Gastrocnemius medialis (tissue), 4 donors: Measurements from ENCODE around the gene BAHCC1. TPM values are rescaled to one million over a fixed set of nuclear protein-coding genes. Genes with fewer than 3 reads are reported as not detected.

Experiments
- ATAC-seq, 2 donors: fragments of 150-250 bp; one replicate each; pipeline ENCODE4 v1.9.1; 2016
- DNase-seq, 2 donors: peaks; one replicate each; pipeline ENCODE4 v3.0.0-alpha.2; 2019
- H3K27ac ChIP-seq, 4 donors: fragments of 200-600 bp; sonication (generic); 1 replicate in 1 of 4; 2 replicates in 3 of 4; pipeline ENCODE4 v1.5.1; 2016 to 2018; ENCODE audit warnings: mild to moderate bottlenecking in 2 of 4, moderate library complexity in 1 of 4
- H3K27me3 ChIP-seq, 3 donors: fragments of 200-600 bp; sonication (generic) in 2 of 3; 1 replicate in 1 of 3; 2 replicates in 2 of 3; pipeline versions ENCODE4 v1.5.1 to v1.6.0; 2016 to 2019; ENCODE audit warnings: mild to moderate bottlenecking in 1 of 3, moderate library complexity in 1 of 3
- H3K36me3 ChIP-seq, 2 donors: fragments of 200-600 bp; sonication (generic) in 1 of 2; one replicate each; pipeline ENCODE4 v1.5.1; 2017 to 2018
- H3K4me1 ChIP-seq, 2 donors: fragments of 200-600 bp; sonication (generic) in 1 of 2; one replicate each; pipeline ENCODE4 v1.5.1; 2016 to 2017; ENCODE audit warnings: mild to moderate bottlenecking in 2 of 2
- H3K4me3 ChIP-seq, 4 donors: fragments of 200-600 bp; sonication (generic) in 3 of 4; 1 replicate in 1 of 4; 2 replicates in 3 of 4; pipeline ENCODE4 v1.5.1; 2016 to 2019; ENCODE audit warnings: mild to moderate bottlenecking in 2 of 4
- H3K9me3 ChIP-seq, 3 donors: fragments of 200-600 bp; sonication (generic) in 2 of 3; 1 replicate in 1 of 3; 2 replicates in 2 of 3; pipeline ENCODE4 v1.5.1; 2016 to 2019
- POLR2A ChIP-seq, 2 donors: fragments of 450-650 bp; IDR thresholded peaks; one replicate each; pipeline ENCODE4 v1.6.1; 2017; ENCODE audit warnings: antibody characterized with exemption in 2 of 2, mild to moderate bottlenecking in 2 of 2, moderate library complexity in 2 of 2
- in situ Hi-C, 4 donors: fragments of 200-750 bp; cut with MboI; loops; one replicate each; pipeline versions ENCODE4 v1.15.0 to v1.8.0; 2017; ENCODE audit warnings: low sequenced_read_pairs in 4 of 4
- intact Hi-C: fragments of 100-400 bp; cut with DNase I; formaldehyde crosslinking; loops from one replicate; pipeline ENCODE4 v1.15.1; 2023; ENCODE audit warnings: low total_unique reads
- total RNA-seq, 4 donors: library from RNA; depleted of rRNA; stranded (reverse); fragments of >200 nt; gene quantifications; one replicate each; pipeline versions ENCODE4 v1.1.0 to v1.2.3, GENCODE V29; 2016
- TF ChIP-seq, protein P1 (sequence below), 5 experiments: fragments of 450-650 bp in 3 of 5; fragments of 200-600 bp in 2 of 5; sonication (generic) in 2 of 5; IDR thresholded peaks in 4 of 5; conservative IDR thresholded peaks in 1 of 5; 1 replicate in 4 of 5; 2 replicates in 1 of 5; pipeline ENCODE4 v1.5.1; 2016 to 2019; ENCODE audit warnings: antibody characterized with exemption in 5 of 5, mild to moderate bottlenecking in 3 of 5, moderate library complexity in 3 of 5

The BAHCC1 gene
- total RNA-seq, 4 donors from 2014 or later, result 2.5 to 8.4 (median 5.8) TPM

DNA sequence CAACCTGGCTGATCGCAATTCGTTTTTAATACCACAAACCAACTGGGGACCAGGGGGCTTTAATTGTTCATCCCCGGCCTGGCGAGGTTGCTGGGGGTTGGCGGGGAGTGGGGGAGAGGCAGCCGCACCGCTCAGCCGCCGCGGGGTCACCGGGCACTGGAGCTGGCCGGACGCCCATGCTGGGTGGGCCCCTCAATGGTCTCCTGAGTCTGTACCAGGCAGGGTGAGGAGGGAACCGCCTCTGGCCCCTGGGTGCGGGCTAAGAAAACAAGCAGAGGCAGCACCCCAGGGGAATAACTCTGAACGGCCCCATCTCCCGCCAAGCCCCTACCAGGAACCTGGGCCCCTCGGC, 73.5 kb downstream of the BAHCC1 start:
- Histone ChIP-seq H3K27me3 (no peaks in the 10 kb centered on the region), H3K4me3 (no peak overlapping the region), H3K4me1 (peaks cover 0 to 15% of the 10 kb centered on the region in 2 donors), H3K36me3 (no peaks in the 10 kb centered on the region), H3K27ac (no peak overlapping the region), H3K9me3 (no peaks in the 10 kb centered on the region)
- ATAC-seq (no peak), DNase-seq (no peak)
- in situ Hi-C loops, result no loop called here
- TF ChIP-seq POLR2A (IDR thresholded peaks at IDR 0.05), result no peak
- TF ChIP-seq, protein P1, sequence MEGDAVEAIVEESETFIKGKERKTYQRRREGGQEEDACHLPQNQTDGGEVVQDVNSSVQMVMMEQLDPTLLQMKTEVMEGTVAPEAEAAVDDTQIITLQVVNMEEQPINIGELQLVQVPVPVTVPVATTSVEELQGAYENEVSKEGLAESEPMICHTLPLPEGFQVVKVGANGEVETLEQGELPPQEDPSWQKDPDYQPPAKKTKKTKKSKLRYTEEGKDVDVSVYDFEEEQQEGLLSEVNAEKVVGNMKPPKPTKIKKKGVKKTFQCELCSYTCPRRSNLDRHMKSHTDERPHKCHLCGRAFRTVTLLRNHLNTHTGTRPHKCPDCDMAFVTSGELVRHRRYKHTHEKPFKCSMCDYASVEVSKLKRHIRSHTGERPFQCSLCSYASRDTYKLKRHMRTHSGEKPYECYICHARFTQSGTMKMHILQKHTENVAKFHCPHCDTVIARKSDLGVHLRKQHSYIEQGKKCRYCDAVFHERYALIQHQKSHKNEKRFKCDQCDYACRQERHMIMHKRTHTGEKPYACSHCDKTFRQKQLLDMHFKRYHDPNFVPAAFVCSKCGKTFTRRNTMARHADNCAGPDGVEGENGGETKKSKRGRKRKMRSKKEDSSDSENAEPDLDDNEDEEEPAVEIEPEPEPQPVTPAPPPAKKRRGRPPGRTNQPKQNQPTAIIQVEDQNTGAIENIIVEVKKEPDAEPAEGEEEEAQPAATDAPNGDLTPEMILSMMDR (IDR thresholded peaks at IDR 0.05 in 4 of 5, conservative IDR thresholded peaks at IDR 0.05 in 1 of 5), result no peak
- intact Hi-C loops, result no loop called here

DNA sequence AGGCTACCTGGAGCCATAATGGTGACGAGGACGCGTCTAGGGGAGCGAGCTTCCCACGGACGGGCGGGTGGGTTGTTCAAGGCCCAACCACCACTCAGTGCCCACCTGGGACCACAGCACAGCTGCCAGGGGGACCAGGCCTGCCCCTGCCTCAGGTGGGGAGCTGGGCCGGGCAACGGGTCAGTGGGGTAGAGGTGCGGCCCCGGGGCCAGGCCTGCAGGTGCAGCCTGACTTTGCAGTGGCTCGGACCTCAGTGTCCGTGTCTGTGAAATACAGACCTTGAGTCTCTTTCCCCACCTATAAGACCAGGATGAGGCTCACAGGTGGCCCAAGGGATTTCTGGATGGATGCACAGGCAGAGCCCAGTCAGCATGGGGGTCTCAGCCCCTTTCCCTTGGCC, 74.0 kb downstream of the BAHCC1 start:
- no peak for ATAC-seq
- Histone ChIP-seq H3K4me1 (peaks cover 0 to 15% of the 10 kb centered on the region in 2 donors), H3K27me3 (no peaks in the 10 kb centered on the region), H3K36me3 (no peaks in the 10 kb centered on the region), H3K9me3 (no peaks in the 10 kb centered on the region), H3K4me3 (no peak overlapping the region), H3K27ac (no peak overlapping the region)
- in situ Hi-C loops (no loop called here), intact Hi-C loops (no loop called here)
- TF ChIP-seq POLR2A (IDR thresholded peaks at IDR 0.05), result no peak
- TF ChIP-seq, protein P1 (IDR thresholded peaks at IDR 0.05 in 4 of 5, conservative IDR thresholded peaks at IDR 0.05 in 1 of 5), result no peak
- no peak for DNase-seq

DNA sequence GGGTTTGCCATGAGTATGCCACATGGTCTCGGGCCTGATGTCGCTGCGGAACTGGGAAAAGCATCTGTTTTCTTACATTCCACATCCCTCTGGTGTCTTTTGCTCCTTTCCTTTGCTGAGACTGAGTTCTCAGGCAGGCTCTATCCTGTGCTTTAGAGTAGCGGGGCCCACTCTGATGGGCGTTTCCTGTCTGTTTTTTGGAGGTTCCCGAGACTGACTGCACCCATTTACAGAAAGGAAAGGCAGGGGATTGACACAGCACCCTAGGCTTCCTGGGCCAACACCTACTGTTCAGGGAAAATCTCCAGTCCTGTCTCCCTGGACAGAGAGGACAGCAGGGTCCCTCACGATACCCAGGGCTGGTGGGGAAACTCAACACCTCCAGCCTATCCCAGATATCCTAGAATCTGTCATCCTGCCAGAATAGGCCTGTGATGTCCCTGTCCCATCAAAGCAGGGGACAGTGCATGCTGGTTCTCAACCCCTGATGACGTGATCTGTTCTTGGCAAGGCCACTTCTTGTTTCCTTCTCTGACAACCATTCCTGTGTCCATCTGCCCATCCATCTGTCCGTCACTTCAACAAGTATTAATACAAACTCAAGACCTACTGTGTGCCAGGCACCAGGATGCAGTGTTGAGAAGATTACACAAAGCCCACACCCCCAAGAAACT, 75.2 kb downstream of the BAHCC1 start:
- Histone ChIP-seq H3K9me3 (no peaks in the 10 kb centered on the region), H3K4me1 (peaks cover 0 to 15% of the 10 kb centered on the region in 2 donors), H3K4me3 (no peak overlapping the region), H3K27ac (peak overlapping the region in 1 of 4 donors; percentile 62), H3K36me3 (no peaks in the 10 kb centered on the region), H3K27me3 (no peaks in the 10 kb centered on the region)
- DNase-seq (no peak), ATAC-seq (peak in 1 of 2 donors; percentile 50)
- TF ChIP-seq, protein P1 (IDR thresholded peaks at IDR 0.05 in 4 of 5, conservative IDR thresholded peaks at IDR 0.05 in 1 of 5), result no peak
- no peak for TF ChIP-seq POLR2A (IDR thresholded peaks at IDR 0.05)
- intact Hi-C loops, result no loop called here
- in situ Hi-C loops, result no loop called here

DNA sequence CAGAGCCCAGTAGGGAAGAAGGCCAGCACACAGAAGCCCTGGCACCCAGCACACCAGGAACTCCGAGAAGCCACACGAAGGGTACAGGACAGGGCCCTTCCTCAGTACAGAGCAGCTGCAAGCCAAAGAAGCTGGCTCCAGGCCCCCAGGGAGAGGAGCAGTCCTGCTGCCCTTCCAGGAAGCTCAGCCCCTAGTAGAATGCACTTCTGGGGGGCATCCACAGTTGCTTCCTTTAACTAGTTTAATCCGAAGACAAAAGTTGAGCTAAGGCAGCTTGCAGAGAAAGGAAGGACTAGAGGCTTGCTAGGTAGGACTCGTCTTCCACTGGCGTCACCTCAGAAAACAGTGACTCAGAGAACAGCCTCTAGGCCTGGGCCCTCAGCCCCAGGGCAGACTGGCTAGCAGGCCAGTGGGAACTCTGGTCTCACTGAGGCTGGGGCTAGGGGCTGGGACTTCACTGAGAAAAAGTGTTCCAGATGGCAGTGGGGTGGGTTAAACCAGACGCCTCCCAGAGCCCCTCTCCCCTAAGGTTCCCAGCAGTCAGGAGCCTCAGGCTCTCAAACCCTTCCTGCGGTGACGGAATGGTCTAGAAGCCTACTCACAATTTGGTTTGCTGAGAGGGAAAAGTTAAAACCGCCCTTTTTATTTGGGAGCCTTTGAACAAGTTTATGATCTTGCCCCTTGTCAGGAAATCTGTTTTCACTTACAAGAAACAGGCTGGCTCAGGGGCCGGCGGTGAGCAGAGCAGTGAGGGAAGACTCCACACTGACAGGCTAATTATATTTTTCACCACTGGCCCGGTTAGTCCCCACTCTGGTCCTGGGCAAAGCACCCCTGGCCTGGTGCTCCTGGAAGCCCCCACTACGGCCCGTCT, 75.9 kb downstream of the BAHCC1 start:
- H3K4me1 ChIP-seq, result peaks cover 0 to 15% of the 10 kb centered on the region in 2 donors
- in situ Hi-C loops, result no loop called here
- H3K27ac ChIP-seq, result peak overlapping the region in 2 of 4 donors; percentile 18 to 62
- intact Hi-C loops, result no loop called here
- no peaks in the 10 kb centered on the region for H3K27me3 ChIP-seq
- no peaks in the 10 kb centered on the region for H3K36me3 ChIP-seq
- no peaks in the 10 kb centered on the region for H3K9me3 ChIP-seq
- TF ChIP-seq, protein P1 (IDR thresholded peaks at IDR 0.05 in 4 of 5, conservative IDR thresholded peaks at IDR 0.05 in 1 of 5), result no peak
- no peak for TF ChIP-seq POLR2A (IDR thresholded peaks at IDR 0.05)
- DNase-seq (no peak), ATAC-seq (peak in 1 of 2 donors; percentile 39)
- peak overlapping the region in 1 of 4 donors; percentile 34 for H3K4me3 ChIP-seq
